Fibroblast of the aortic adventitia (primary cell): ENCODE measurements around the gene ADAT1. TPM values are rescaled to one million over a fixed set of nuclear protein-coding genes. Genes with fewer than 3 reads are reported as not detected.

ENCODE experiments used
- DNase-seq: peaks from one replicate; pipeline ENCODE4 v3.0.0-alpha.2; 2010; ENCODE audit warnings: low read depth
- H3K4me3 ChIP-seq: 2 replicates; pipeline ENCODE4 v1.5.1; 2011; ENCODE audit warnings: low read depth, mild to moderate bottlenecking, control low read depth, low read length, moderate library complexity
- CTCF ChIP-seq: IDR thresholded peaks from 2 replicates; pipeline ENCODE4 v1.5.1; 2011; ENCODE audit warnings: mild to moderate bottlenecking, low read length, control low read depth, inconsistent platforms; ENCODE audit not compliant: insufficient read depth
- total RNA-seq: library from RNA; depleted of rRNA; stranded (reverse); fragments of >200 nt; gene quantifications from 2 replicates; pipeline ENCODE4 v1.2.3, GENCODE V29; 2012; ENCODE audit warnings: low replicate concordance

Gene ADAT1
- total RNA-seq, 1 donor = 65.1 TPM

GRCh38 chr16:75566758-75567255, 56.3 kb downstream of the ADAT1 start:
- DNase-seq = no peak

GRCh38 chr16:75566040-75566757, 56.9 kb downstream of the ADAT1 start, which contains the start of gene GABARAPL2:
Gene GABARAPL2, plus strand, starts transcription at chr16:75566379. Its CDS starts 108 bp downstream, at chr16:75566487.
- no peak for TF ChIP-seq CTCF
- DNase-seq = peak; percentile 62
- H3K4me3 ChIP-seq = peak within 1 kb of the TSS; percentile 98

More at GRCh38 chr16:75566758-75567255, 56.3 kb downstream of the ADAT1 start:
- H3K4me3 ChIP-seq = peak overlapping the region; percentile 98
- no peak for TF ChIP-seq CTCF

- peak overlapping the region; percentile 98 for H3K4me3 ChIP-seq
- no peak for DNase-seq
- TF ChIP-seq CTCF = no peak
Measured at GRCh38 chr16:75565640-75566039, 57.4 kb downstream of the ADAT1 start.

- TF ChIP-seq CTCF = no peak
- no peak overlapping the region for H3K4me3 ChIP-seq
- DNase-seq = peak; percentile 77
Measured at GRCh38 chr16:75559564-75560372, 63.3 kb downstream of the ADAT1 start.

GRCh38 chr16:75558846-75559401, 64.2 kb downstream of the ADAT1 start:
- no peak for DNase-seq
- no peak for TF ChIP-seq CTCF

GRCh38 chr16:75556431-75556950, 66.6 kb downstream of the ADAT1 start:
- peak overlapping the region; percentile 81 for H3K4me3 ChIP-seq
- no peak for DNase-seq
- no peak for TF ChIP-seq CTCF

More at GRCh38 chr16:75558846-75559401, 64.2 kb downstream of the ADAT1 start:
- H3K4me3 ChIP-seq = no peak overlapping the region
